Prostate gland (tissue), 2 donors: ENCODE measurements around the gene MTG1.

Experiments
- POLR2A ChIP-seq: fragments of 450-650 bp; IDR thresholded peaks from one replicate; pipeline ENCODE4 v1.6.1; 2016; ENCODE audit warnings: antibody characterized with exemption, mild to moderate bottlenecking
- POLR2AphosphoS5 ChIP-seq: sonication (generic); formaldehyde crosslinking; IDR thresholded peaks from one replicate; pipeline ENCODE4 v1.6.1; 2017; ENCODE audit warnings: antibody characterized with exemption
- TF ChIP-seq, protein P1 (sequence below), 4 experiments: fragments of 200-600 bp in 2 of 4; fragments of 450-650 bp in 2 of 4; sonication (generic) in 2 of 4; IDR thresholded peaks; 1 replicate in 3 of 4; 2 replicates in 1 of 4; pipeline ENCODE4 v1.5.1; 2016 to 2019; ENCODE audit warnings: antibody characterized with exemption in 4 of 4, mild to moderate bottlenecking in 2 of 4, moderate library complexity in 2 of 4

- TF ChIP-seq, protein P1, sequence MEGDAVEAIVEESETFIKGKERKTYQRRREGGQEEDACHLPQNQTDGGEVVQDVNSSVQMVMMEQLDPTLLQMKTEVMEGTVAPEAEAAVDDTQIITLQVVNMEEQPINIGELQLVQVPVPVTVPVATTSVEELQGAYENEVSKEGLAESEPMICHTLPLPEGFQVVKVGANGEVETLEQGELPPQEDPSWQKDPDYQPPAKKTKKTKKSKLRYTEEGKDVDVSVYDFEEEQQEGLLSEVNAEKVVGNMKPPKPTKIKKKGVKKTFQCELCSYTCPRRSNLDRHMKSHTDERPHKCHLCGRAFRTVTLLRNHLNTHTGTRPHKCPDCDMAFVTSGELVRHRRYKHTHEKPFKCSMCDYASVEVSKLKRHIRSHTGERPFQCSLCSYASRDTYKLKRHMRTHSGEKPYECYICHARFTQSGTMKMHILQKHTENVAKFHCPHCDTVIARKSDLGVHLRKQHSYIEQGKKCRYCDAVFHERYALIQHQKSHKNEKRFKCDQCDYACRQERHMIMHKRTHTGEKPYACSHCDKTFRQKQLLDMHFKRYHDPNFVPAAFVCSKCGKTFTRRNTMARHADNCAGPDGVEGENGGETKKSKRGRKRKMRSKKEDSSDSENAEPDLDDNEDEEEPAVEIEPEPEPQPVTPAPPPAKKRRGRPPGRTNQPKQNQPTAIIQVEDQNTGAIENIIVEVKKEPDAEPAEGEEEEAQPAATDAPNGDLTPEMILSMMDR (IDR thresholded peaks at IDR 0.05), result no peak
- TF ChIP-seq POLR2AphosphoS5 (no peak), POLR2A (no peak)
These were observed 27.9 kb upstream of the MTG1 start for GRCh38 chr10:133366130-133366478.
